Liver (tissue), 9 donors: ENCODE measurements around the gene SGCD. TPM values are rescaled to one million over a fixed set of nuclear protein-coding genes. Genes with fewer than 3 reads are reported as not detected.

Experiments
- DNase-seq: peaks from one replicate; pipeline ENCODE4 v3.0.0-alpha.2; 2017; ENCODE audit warnings: low spot score
- H3K27ac ChIP-seq, 2 donors: one replicate each; pipeline ENCODE4 v1.7.0; 2013; ENCODE audit warnings: inconsistent platforms in 2 of 2, low read length in 2 of 2, control low read depth in 1 of 2, low read depth in 1 of 2, mild to moderate bottlenecking in 1 of 2
- H3K27me3 ChIP-seq, 4 donors: one replicate each; pipeline versions ENCODE4 v1.6.1 to v1.7.0; 2013; ENCODE audit warnings: low read length in 3 of 4, inconsistent platforms in 1 of 4, mild to moderate bottlenecking in 1 of 4, moderate library complexity in 1 of 4; ENCODE audit not compliant: control insufficient read depth in 4 of 4, insufficient read depth in 4 of 4
- H3K36me3 ChIP-seq, 4 donors: one replicate each; pipeline versions ENCODE4 v1.6.1 to v1.7.0; 2013; ENCODE audit warnings: low read length in 3 of 4, mild to moderate bottlenecking in 3 of 4, low read depth in 1 of 4, moderate library complexity in 1 of 4; ENCODE audit not compliant: control insufficient read depth in 4 of 4, insufficient read depth in 3 of 4
- H3K4me1 ChIP-seq, 4 donors: one replicate each; pipeline versions ENCODE4 v1.6.1 to v1.7.0; 2013; ENCODE audit warnings: low read length in 3 of 4, mild to moderate bottlenecking in 3 of 4, moderate library complexity in 1 of 4; ENCODE audit not compliant: control insufficient read depth in 4 of 4, insufficient read depth in 4 of 4
- H3K4me3 ChIP-seq, 3 donors: one replicate each; pipeline versions ENCODE4 v1.6.1 to v1.7.0; 2013; ENCODE audit warnings: low read length in 3 of 3, control low read depth in 1 of 3, low read depth in 1 of 3, mild to moderate bottlenecking in 1 of 3
- H3K9ac ChIP-seq, 2 donors: one replicate each; pipeline ENCODE4 v1.7.0; 2013; ENCODE audit warnings: low read length in 2 of 2, mild to moderate bottlenecking in 2 of 2, moderate library complexity in 2 of 2, control low read depth in 1 of 2, low read depth in 1 of 2
- H3K9me3 ChIP-seq, 4 donors: one replicate each; pipeline versions ENCODE4 v1.6.1 to v1.7.0; 2013; ENCODE audit warnings: low read length in 3 of 4; ENCODE audit not compliant: control insufficient read depth in 4 of 4
- ATF3 ChIP-seq: IDR thresholded peaks from 2 replicates; pipeline ENCODE4 v1.6.1; 2016; ENCODE audit warnings: antibody characterized with exemption
- CTCF ChIP-seq: fragments of 150-350 bp; IDR thresholded peaks from 2 replicates; pipeline ENCODE4 v1.5.1; 2017; ENCODE audit warnings: improper control_type of control experiment, low read depth, low read length; ENCODE audit not compliant: missing input control
- EGR1 ChIP-seq, 2 donors: IDR thresholded peaks; 2 replicates each; pipeline ENCODE4 v1.6.1; 2016 to 2018; ENCODE audit warnings: antibody characterized with exemption in 2 of 2, low read depth in 2 of 2
- FOXA1 ChIP-seq: IDR thresholded peaks from 2 replicates; pipeline ENCODE4 v1.6.1; 2016; ENCODE audit warnings: antibody characterized with exemption
- FOXA2 ChIP-seq: IDR thresholded peaks from 2 replicates; pipeline ENCODE4 v1.6.1; 2016; ENCODE audit warnings: antibody characterized with exemption
- GABPA ChIP-seq, 2 donors: IDR thresholded peaks in 1 of 2; conservative IDR thresholded peaks in 1 of 2; 2 replicates each; pipeline ENCODE4 v1.6.1; 2016; ENCODE audit warnings: antibody characterized with exemption in 2 of 2, mild to moderate bottlenecking in 1 of 2, moderate library complexity in 1 of 2
- HNF4A ChIP-seq, 2 donors: conservative IDR thresholded peaks; 2 replicates each; pipeline ENCODE4 v1.6.1; 2016; ENCODE audit warnings: antibody characterized with exemption in 2 of 2, mild to moderate bottlenecking in 2 of 2
- HNF4G ChIP-seq: IDR thresholded peaks from 2 replicates; pipeline ENCODE4 v1.6.1; 2016; ENCODE audit warnings: antibody characterized with exemption
- JUND ChIP-seq, 2 donors: IDR thresholded peaks; 2 replicates each; pipeline ENCODE4 v1.6.1; 2016; ENCODE audit warnings: antibody characterized with exemption in 2 of 2
- MAX ChIP-seq: IDR thresholded peaks from 2 replicates; pipeline ENCODE4 v1.6.1; 2016; ENCODE audit warnings: antibody characterized with exemption
- NR2F2 ChIP-seq: IDR thresholded peaks from 2 replicates; pipeline ENCODE4 v1.6.1; 2016; ENCODE audit warnings: antibody characterized with exemption
- RAD21 ChIP-seq, 2 donors: IDR thresholded peaks; 2 replicates each; pipeline ENCODE4 v1.6.1; 2016; ENCODE audit warnings: antibody characterized with exemption in 2 of 2, mild to moderate bottlenecking in 2 of 2
- RXRA ChIP-seq, 2 donors: IDR thresholded peaks; 2 replicates each; pipeline ENCODE4 v1.6.1; 2017 to 2018; ENCODE audit warnings: antibody characterized with exemption in 2 of 2, mild to moderate bottlenecking in 1 of 2
- SP1 ChIP-seq: IDR thresholded peaks from 2 replicates; pipeline ENCODE4 v1.6.1; 2018; ENCODE audit warnings: antibody characterized with exemption, mild to moderate bottlenecking
- TAF1 ChIP-seq: conservative IDR thresholded peaks from 2 replicates; pipeline ENCODE4 v1.6.1; 2016; ENCODE audit warnings: antibody characterized with exemption, mild to moderate bottlenecking
- YY1 ChIP-seq: IDR thresholded peaks from 2 replicates; pipeline ENCODE4 v1.6.1; 2016; ENCODE audit warnings: antibody characterized with exemption, mild to moderate bottlenecking
- ZBTB33 ChIP-seq: IDR thresholded peaks from 2 replicates; pipeline ENCODE4 v1.6.1; 2016; ENCODE audit warnings: antibody characterized with exemption
- WGBS: extraction: QIAGEN DNeasy Blood & Tissue Kit; methylation state at CpG from one replicate; pipeline ENCODE4 v1.1.7; 2013; 5-methylcytosine and 5-hydroxymethylcytosine counted together
- polyA plus RNA-seq, 2 donors: library from polyadenylated mRNA; stranded (reverse) in 1 of 2; unstranded in 1 of 2; fragments of 200-250 nt in 1 of 2; fragments of >200 nt in 1 of 2; fragmentation: Nextera tagmentation in 1 of 2; extraction: Ambion mirVana in 1 of 2; gene quantifications; one replicate each; pipeline versions ENCODE4 v1.2.1 to v1.2.3, GENCODE V29; 2013 to 2015
- total RNA-seq, 2 donors: library from RNA; depleted of rRNA; stranded (reverse); fragments of >200 nt; gene quantifications; one replicate each; pipeline ENCODE4 v1.2.3, GENCODE V29; 2014
- TF ChIP-seq, protein P1 (sequence below): IDR thresholded peaks from 2 replicates; pipeline ENCODE4 v1.6.1; 2016; ENCODE audit warnings: antibody characterized with exemption, mild to moderate bottlenecking
- donor health status: healthy.
- donor health status: healthy.
- donor health status: healthy.
- donor health status: healthy.
- donor health status: healthy.

The SGCD gene
- total and polyA plus RNA-seq, 4 donors, result 0.35 to 1.7 (median 1.0) TPM

- TF ChIP-seq, protein P1, sequence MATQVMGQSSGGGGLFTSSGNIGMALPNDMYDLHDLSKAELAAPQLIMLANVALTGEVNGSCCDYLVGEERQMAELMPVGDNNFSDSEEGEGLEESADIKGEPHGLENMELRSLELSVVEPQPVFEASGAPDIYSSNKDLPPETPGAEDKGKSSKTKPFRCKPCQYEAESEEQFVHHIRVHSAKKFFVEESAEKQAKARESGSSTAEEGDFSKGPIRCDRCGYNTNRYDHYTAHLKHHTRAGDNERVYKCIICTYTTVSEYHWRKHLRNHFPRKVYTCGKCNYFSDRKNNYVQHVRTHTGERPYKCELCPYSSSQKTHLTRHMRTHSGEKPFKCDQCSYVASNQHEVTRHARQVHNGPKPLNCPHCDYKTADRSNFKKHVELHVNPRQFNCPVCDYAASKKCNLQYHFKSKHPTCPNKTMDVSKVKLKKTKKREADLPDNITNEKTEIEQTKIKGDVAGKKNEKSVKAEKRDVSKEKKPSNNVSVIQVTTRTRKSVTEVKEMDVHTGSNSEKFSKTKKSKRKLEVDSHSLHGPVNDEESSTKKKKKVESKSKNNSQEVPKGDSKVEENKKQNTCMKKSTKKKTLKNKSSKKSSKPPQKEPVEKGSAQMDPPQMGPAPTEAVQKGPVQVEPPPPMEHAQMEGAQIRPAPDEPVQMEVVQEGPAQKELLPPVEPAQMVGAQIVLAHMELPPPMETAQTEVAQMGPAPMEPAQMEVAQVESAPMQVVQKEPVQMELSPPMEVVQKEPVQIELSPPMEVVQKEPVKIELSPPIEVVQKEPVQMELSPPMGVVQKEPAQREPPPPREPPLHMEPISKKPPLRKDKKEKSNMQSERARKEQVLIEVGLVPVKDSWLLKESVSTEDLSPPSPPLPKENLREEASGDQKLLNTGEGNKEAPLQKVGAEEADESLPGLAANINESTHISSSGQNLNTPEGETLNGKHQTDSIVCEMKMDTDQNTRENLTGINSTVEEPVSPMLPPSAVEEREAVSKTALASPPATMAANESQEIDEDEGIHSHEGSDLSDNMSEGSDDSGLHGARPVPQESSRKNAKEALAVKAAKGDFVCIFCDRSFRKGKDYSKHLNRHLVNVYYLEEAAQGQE, result no peak
Measured at GRCh38 chr5:156479849-156480248, 152.9 kb downstream of the SGCD start (continued).

- TF ChIP-seq GABPA (IDR thresholded peaks at IDR 0.05 in 1 of 2, conservative IDR thresholded peaks at IDR 0.05 in 1 of 2) (no peak), HNF4A (conservative IDR thresholded peaks at IDR 0.05) (no peak), FOXA2 (no peak), SP1 (no peak), RAD21 (IDR thresholded peaks at IDR 0.05) (no peak), TAF1 (no peak), RXRA (IDR thresholded peaks at IDR 0.05) (no peak), YY1 (no peak), NR2F2 (no peak), FOXA1 (no peak), EGR1 (IDR thresholded peaks at IDR 0.05; ENCODE audit: low read depth in 2 of 2) (no peak), MAX (no peak), JUND (IDR thresholded peaks at IDR 0.05) (no peak), ATF3 (no peak), HNF4G (no peak), CTCF (no peak), ZBTB33 (no peak)
- TF ChIP-seq, protein P1, result no peak
- H3K4me3 ChIP-seq, result no peak overlapping the region
- H3K9ac ChIP-seq, result no peak overlapping the region
- no peak for DNase-seq
- H3K36me3 ChIP-seq, result no peaks in the 10 kb centered on the region
- 70% methylated on average over 4 of the region's 4 CpGs for WGBS
- H3K27ac ChIP-seq, result no peak overlapping the region
- no peaks in the 10 kb centered on the region for H3K27me3 ChIP-seq
- H3K9me3 ChIP-seq, result no peaks in the 10 kb centered on the region
- H3K4me1 ChIP-seq, result no peaks in the 10 kb centered on the region
Measured at GRCh38 chr5:156481741-156482140, 154.8 kb downstream of the SGCD start.
